Neural cell (in vitro differentiated cells): ENCODE results near the gene PARP16.

ENCODE experiments used
- EP300 ChIP-seq: fragments of 450-650 bp; conservative IDR thresholded peaks from 2 replicates; pipeline ENCODE4 v1.6.1; 2014; ENCODE audit warnings: antibody characterized with exemption, mild to moderate bottlenecking, moderate library complexity; ENCODE audit not compliant: poor library complexity, severe bottlenecking
- EZH2 ChIP-seq: fragments of 200-600, 300-800 bp; shearing (Covaris generic), sonication (generic); IDR thresholded peaks from 2 replicates; pipeline ENCODE4 v1.6.1; 2014; ENCODE audit warnings: antibody characterized with exemption, low read length, borderline replicate concordance, mild to moderate bottlenecking; ENCODE audit not compliant: insufficient read depth, poor library complexity, severe bottlenecking
- POLR2AphosphoS5 ChIP-seq: IDR thresholded peaks from 2 replicates; pipeline ENCODE4 v1.6.1; 2012
- TAF1 ChIP-seq: IDR thresholded peaks from 2 replicates; pipeline ENCODE4 v1.6.1; 2012; ENCODE audit warnings: low read depth
- TF ChIP-seq, protein P1 (sequence below): fragments of 450-650 bp; IDR thresholded peaks from 2 replicates; pipeline ENCODE4 v1.5.1; 2014; ENCODE audit warnings: antibody characterized with exemption, mild to moderate bottlenecking, moderate library complexity; ENCODE audit not compliant: poor library complexity, severe bottlenecking

- TF ChIP-seq, protein P1, sequence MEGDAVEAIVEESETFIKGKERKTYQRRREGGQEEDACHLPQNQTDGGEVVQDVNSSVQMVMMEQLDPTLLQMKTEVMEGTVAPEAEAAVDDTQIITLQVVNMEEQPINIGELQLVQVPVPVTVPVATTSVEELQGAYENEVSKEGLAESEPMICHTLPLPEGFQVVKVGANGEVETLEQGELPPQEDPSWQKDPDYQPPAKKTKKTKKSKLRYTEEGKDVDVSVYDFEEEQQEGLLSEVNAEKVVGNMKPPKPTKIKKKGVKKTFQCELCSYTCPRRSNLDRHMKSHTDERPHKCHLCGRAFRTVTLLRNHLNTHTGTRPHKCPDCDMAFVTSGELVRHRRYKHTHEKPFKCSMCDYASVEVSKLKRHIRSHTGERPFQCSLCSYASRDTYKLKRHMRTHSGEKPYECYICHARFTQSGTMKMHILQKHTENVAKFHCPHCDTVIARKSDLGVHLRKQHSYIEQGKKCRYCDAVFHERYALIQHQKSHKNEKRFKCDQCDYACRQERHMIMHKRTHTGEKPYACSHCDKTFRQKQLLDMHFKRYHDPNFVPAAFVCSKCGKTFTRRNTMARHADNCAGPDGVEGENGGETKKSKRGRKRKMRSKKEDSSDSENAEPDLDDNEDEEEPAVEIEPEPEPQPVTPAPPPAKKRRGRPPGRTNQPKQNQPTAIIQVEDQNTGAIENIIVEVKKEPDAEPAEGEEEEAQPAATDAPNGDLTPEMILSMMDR, result no peak
- TF ChIP-seq EP300 (no peak), EZH2 (no peak), TAF1 (no peak), POLR2AphosphoS5 (no peak)
Measured at GRCh38 chr15:65286069-65286703, 497 bp downstream of the PARP16 start.
